GM21786 (cell line): ENCODE data around the gene NOX1.
"Not testable (repeated sequence)": the region's sequence is repeated elsewhere in the genome, so short reads cannot be mapped to it uniquely, and the experiment has no call there.

Experiments used
- ATAC-seq: cut with Tn5 transposase; IDR thresholded peaks from one replicate; pipeline ENCODE4 v1.9.1; 2021; ENCODE audit not compliant: unreplicated experiment

The NOX1 gene

DNA sequence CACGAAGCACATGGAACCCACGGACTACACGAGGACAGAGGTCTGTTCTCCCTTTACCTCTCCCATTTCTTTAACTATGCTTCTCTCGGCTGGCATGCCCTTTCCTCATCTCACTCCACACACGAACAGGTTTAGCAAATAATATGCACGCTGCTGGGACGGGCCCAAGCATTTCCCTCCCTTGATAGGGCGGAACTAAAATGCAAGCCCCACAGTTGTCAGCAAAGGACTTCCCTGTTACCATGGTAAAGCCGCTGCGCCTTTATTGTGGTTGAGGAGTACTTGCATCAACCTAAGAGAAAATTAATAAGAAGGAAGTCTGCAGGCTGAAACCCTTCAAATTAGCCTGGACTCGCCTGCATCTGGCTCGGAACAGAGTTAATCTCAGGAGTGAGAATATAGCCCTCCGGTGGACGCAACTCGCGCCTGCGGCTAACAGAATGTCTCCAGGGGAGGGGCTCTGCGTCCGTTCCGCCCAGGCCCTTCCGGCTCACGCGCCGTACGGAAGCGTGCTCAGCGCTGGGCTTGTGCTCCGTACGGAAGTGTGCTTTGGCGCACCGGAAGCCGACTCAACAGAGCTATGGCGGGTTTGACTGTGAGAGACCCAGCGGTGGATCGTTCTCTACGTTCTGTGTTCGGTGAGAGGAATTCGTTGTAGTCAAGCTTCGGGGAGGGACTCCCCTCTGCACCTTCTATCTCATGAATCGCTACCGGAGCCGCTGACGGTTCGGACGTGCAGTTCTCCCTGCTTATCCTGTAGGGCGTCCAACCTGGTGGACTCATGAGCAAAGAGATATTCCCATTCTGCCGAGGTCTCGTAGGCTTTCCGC, 54.1 kb downstream of the NOX1 start, which contains the start of gene CSTF2:
TSS of gene CSTF2 (plus strand) at position 555 of the 830 bp plus-strand sequence. CDS start at position 581, 26 bp downstream.
- ATAC-seq, result peak; percentile 99

DNA sequence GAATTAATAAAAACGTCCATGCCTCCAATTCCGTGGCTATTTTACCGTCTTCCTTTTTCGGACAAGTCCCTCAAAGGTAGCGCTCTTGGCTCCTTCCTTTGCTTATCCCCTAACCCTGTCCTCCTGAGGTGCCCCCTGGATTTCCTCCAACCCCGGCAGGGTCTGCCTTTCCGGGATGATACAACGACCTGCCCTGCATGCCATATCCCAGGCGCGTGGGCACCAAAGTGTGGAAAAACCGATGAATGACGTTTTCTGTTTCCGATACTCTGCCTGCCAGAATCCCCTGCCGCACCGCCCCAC, 54.7 kb downstream of the NOX1 start:
- no peak for ATAC-seq

DNA sequence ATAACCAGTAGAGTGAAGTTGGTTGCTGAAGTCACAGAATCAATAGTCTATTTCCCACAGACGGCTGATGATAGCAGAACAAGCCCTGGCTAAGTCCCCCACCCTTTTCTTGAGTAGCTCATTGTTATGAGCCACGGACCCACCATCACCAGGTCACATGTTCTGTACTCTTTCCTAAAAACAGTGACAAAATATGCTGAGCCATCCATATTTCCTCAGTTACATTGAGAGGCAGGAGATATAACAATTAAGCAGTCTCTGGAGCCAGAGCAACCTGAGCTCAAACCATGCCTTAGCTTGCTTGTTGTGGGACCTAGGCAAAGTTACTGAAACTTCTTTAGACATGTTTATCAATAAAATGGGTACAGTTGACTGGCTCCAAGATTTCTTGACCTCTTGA, 56.8 kb downstream of the NOX1 start:
- ATAC-seq, result no peak

DNA sequence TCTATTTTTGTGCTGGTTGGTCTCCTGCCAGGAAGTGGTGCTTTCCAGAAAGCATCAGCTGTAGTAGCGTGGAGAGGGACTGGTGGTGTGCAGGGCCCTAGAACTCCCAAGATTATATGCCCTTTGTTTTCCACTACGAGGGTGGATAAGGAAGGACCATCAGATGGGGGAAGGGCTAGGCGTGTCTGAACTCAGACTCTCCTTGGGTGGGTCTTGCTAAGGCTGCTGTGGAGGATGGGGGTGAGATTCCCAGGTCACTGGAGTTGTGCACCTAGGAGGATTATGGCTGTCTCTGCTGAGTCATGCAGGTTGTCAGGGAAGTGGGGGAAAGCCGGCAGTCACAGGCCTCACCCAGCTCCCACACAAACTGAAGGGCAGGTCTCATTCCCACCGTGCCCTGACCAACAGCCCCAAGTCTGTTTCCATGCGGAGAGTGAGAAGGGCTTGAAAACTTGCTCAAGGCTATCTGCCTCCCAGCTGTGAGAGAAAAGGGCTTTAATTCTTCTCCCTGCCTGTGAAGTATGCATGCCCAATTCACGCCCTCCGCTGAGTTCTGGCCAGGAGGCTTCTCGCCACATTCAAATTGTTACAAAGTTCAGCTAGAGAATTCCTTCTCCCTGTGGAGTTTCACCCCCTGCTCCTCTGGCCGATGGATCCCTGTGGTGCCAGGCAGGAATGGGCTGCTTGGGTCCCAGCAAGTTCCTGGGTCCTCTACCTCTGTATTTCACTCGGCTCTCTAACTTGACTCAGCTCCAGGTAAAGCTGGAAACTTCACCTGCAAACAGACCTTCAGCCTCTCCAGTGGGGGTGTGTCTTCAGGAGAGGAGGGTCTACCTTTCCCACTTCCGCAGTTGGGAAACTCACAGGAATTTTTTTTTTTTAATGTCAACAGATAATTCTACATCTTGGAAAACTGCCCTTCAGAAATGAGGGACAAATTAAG, 61.7 kb downstream of the NOX1 start:
- no peak for ATAC-seq

DNA sequence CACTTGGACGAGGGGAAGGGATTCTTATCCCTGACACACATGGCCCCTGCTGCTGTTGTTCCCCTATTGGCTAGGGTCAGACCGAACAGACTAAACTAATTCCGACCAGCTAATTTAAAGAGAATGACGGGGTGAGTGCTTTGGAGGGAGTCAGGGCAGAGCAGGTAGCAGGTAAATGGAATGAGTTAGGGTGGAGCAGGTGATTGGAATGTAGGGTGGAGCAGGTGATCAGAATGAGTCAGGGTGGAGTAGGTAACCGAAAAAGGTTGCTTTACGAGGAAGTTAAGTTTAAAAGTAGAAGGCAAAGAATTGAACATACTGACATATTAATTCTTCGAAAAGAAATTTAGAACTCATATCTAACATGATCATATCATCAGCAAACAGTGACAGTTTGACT, 65.9 kb downstream of the NOX1 start:
- not testable (repeated sequence) for ATAC-seq

DNA sequence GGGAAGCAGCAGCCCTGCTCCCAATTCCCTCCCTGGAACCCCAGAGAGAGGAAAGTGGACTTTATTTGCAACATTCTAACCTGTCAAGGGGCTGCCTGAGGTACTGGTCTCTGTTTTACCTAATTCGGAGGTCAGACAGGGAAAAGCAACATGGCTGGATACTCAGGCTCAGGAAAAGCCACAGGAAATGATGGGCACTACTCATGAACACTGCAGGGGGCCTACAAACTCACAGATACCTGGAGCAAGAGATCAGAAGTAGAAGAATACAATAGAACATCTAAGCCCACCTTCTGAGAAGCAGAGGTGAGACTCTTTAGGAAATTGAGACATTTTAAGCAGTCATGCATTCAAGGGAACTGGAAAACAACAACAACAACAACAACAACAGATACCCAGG, 69.4 kb downstream of the NOX1 start:
- ATAC-seq, result no peak

DNA sequence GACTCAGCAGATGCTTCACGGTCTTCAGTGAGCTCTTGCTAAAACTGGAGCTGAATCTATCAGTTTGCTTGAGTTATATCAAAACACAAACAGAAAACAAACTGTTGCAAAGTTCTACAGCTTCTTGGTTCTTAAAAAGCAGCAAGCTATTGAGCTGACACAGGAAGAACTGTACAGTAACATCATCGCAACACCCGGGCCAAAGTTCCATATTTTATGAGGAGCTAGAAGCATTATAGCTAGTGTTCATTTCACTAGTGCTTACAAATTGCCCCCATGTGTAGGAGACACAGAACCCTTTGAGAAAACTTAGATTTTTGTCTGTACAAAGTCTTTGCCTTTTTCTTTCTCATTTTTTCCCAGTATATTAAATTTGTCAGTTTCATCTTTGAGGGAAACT, 71.3 kb downstream of the NOX1 start:
- ATAC-seq, result no peak

DNA sequence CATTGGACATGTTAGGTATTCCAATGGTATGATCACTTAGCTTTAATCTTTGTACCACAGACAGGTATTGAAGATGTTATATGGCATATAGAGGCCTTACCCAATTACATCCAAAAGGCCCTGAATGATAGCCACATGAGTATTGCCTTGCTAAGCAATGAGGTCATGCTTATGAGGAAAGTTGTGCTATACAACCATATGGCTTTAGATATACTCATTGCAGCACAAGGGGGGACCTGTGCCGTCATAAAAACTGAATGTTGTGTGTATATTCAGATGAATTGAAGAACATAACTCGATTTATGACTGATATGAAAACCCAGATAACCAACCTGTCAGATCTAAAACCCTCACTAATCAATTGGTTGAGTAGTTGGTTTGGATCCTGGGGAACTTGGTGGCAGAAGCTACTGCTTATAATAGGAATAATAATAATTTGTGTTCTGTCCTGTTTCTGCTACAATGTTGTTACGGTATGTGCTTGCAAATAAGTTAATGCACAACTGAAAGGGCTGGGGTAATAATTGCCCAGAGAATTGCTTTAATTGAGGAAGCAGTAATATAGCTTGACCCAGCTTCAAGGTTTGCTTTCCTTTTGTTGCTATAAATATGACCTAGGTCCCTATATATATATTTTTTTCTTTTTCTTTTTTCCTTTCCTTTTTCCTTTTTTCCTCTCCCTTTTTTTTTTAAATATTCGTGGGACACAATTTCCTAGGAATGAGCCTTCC, 75.5 kb downstream of the NOX1 start:
- ATAC-seq, result no peak

DNA sequence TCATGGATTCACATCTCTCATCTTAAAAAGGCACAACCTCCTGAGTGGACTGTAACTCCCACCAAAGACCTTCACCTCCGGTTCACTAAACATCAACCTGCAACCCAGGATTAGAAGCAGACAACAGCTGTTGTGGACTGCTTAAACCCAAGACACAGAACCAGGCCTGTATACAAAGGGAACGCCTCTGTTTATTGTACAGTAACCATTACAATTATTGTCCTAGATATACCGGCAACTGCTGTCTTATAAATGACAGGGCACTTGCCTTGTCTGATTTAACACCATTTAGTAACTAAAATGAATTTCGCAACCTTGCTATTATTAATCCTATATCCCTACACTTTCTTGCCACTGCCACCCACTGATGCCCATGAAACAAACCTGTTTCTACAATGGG, 76.8 kb downstream of the NOX1 start:
- ATAC-seq, result no peak

DNA sequence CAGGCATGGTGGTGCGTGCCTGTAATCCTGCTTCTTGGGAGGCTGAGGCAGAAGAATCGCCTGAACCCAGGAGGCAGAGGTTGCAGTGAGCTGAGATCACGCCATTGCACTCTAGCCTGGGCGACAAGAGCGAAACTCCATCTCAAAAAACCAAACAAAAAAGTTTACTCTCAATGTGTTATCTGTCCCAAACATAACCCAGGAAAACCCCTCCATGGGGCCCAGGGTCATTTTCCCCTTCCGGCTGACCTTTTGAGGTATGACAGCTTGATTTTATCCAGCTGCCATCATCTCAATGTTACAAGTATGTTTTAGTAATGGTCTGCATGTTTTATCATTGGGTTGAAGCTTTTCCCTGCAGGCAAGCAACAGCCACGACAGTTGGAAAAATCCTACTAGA, 77.8 kb downstream of the NOX1 start:
- ATAC-seq, result not testable (repeated sequence)
